Hepatocyte (in vitro differentiated cells): ENCODE measurements around the gene PLG. TPM values are rescaled to one million over a fixed set of nuclear protein-coding genes. Genes with fewer than 3 reads are reported as not detected.

Experiments used
- DNase-seq: peaks from one replicate; pipeline ENCODE4 v3.0.0-alpha.2; 2016; ENCODE audit warnings: low spot score
- H2AFZ ChIP-seq: fragments of 200-600 bp; sonication (generic); 2 replicates; pipeline ENCODE4 v1.6.0; 2016; ENCODE audit warnings: antibody characterized with exemption, mild to moderate bottlenecking
- H3K27ac ChIP-seq: fragments of 200-600 bp; sonication (generic); 2 replicates; pipeline ENCODE4 v1.5.1; 2016; ENCODE audit warnings: mild to moderate bottlenecking
- H3K27me3 ChIP-seq: fragments of 200-600 bp; sonication (generic); 2 replicates; pipeline ENCODE4 v1.6.1; 2016
- H3K36me3 ChIP-seq: fragments of 200-600 bp; sonication (generic); replicated peaks from 2 replicates; pipeline ENCODE4 v1.5.1; 2016; ENCODE audit warnings: low read depth; ENCODE audit not compliant: insufficient read depth
- H3K4me1 ChIP-seq: fragments of 200-600 bp; sonication (generic); 2 replicates; pipeline ENCODE4 v1.5.1; 2016; ENCODE audit warnings: mild to moderate bottlenecking, moderate library complexity; ENCODE audit not compliant: insufficient read depth
- H3K4me2 ChIP-seq: fragments of 200-600 bp; sonication (generic); 2 replicates; pipeline ENCODE4 v1.6.0; 2016
- H3K4me3 ChIP-seq: fragments of 200-600 bp; sonication (generic); 2 replicates; pipeline ENCODE4 v1.5.1; 2016; ENCODE audit warnings: mild to moderate bottlenecking
- H3K79me2 ChIP-seq: fragments of 200-600 bp; sonication (generic); 2 replicates; pipeline ENCODE4 v1.6.0; 2017; ENCODE audit warnings: mild to moderate bottlenecking
- H3K9me2 ChIP-seq: fragments of 200-600 bp; sonication (generic); replicated peaks from 2 replicates; pipeline ENCODE4 v1.6.0; 2017; ENCODE audit warnings: mild to moderate bottlenecking; ENCODE audit not compliant: insufficient read depth
- H3K9me3 ChIP-seq: fragments of 200-600 bp; sonication (generic); 2 replicates; pipeline ENCODE4 v1.5.1; 2016; ENCODE audit warnings: low read depth, mild to moderate bottlenecking
- H4K20me1 ChIP-seq: fragments of 200-600 bp; sonication (generic); 2 replicates; pipeline ENCODE4 v1.6.0; 2016; ENCODE audit warnings: mild to moderate bottlenecking; ENCODE audit not compliant: insufficient read depth, poor library complexity, severe bottlenecking
- CTCF ChIP-seq: fragments of 200-600 bp; sonication (generic); IDR thresholded peaks from 2 replicates; pipeline ENCODE4 v1.5.1; 2016; ENCODE audit warnings: antibody characterized with exemption, mild to moderate bottlenecking; ENCODE audit not compliant: poor library complexity
- EZH2 ChIP-seq: fragments of 200-600 bp; sonication (generic); IDR thresholded peaks from 2 replicates; pipeline ENCODE4 v1.6.1; 2016; ENCODE audit warnings: antibody characterized with exemption, mild to moderate bottlenecking, borderline replicate concordance
- EZH2phosphoT487 ChIP-seq: fragments of 200-600 bp; sonication (generic); IDR thresholded peaks from one replicate; pipeline ENCODE4 v1.6.1; 2018; ENCODE audit warnings: antibody characterized with exemption, mild to moderate bottlenecking, low read depth, moderate library complexity; ENCODE audit not compliant: unreplicated experiment, severe bottlenecking
- WGBS: methylation state at CpG from one replicate; pipeline ENCODE4 v1.1.6; 2016; ENCODE audit warnings: low lambda C conversion rate; ENCODE audit errors: missing lambda C conversion rate; 5-methylcytosine and 5-hydroxymethylcytosine counted together
- polyA plus RNA-seq: library from polyadenylated mRNA; unstranded; fragments of >200 nt; fragmentation: Nextera tagmentation; extraction: Ambion mirVana; gene quantifications from 2 replicates; pipeline ENCODE4 v1.2.1, GENCODE V29; 2016
- total RNA-seq: library from RNA; depleted of rRNA; stranded (reverse); fragments of >200 nt; gene quantifications from 2 replicates; pipeline ENCODE4 v1.2.3, GENCODE V29; 2014

PLG gene
- total and polyA plus RNA-seq, 2 experiments from 2014 or later: 145 to 225 TPM

GRCh38 chr6:160755165-160755564 is 53.1 kb downstream of the PLG start:
- Histone ChIP-seq H3K4me2 (no peak overlapping the region), H4K20me1 (no peaks in the 10 kb centered on the region), H3K27me3 (peaks cover 6% of the 10 kb centered on the region), H3K27ac (no peak overlapping the region), H3K36me3 (no peaks in the 10 kb centered on the region), H2AFZ (no peak overlapping the region), H3K4me3 (no peak overlapping the region), H3K4me1 (no peaks in the 10 kb centered on the region), H3K9me2 (no peaks in the 10 kb centered on the region), H3K9me3 (no peaks in the 10 kb centered on the region), H3K79me2 (no peaks in the 10 kb centered on the region)
- 20% methylated on average over 2 of the region's 2 CpGs for WGBS
- TF ChIP-seq EZH2phosphoT487: no peak
- no peak for TF ChIP-seq CTCF
- no peak for TF ChIP-seq EZH2
- DNase-seq: no peak

- 100% methylated on average over 1 of the region's 1 CpG for WGBS
- Histone ChIP-seq H3K36me3 (no peaks in the 10 kb centered on the region), H3K27ac (no peak overlapping the region), H2AFZ (no peak overlapping the region), H3K9me3 (no peaks in the 10 kb centered on the region), H3K9me2 (no peaks in the 10 kb centered on the region), H3K4me1 (no peaks in the 10 kb centered on the region), H3K27me3 (peaks cover 6% of the 10 kb centered on the region), H3K79me2 (no peaks in the 10 kb centered on the region), H4K20me1 (no peaks in the 10 kb centered on the region), H3K4me2 (no peak overlapping the region), H3K4me3 (no peak overlapping the region)
- DNase-seq: no peak
- TF ChIP-seq EZH2phosphoT487 (no peak), CTCF (no peak), EZH2 (no peak)
Measured at GRCh38 chr6:160756021-160756420, 54.0 kb downstream of the PLG start.

- peaks cover 5% of the 10 kb centered on the region for H3K9me3 ChIP-seq
Measured at GRCh38 chr6:160756871-160757270, 54.8 kb downstream of the PLG start.

More at GRCh38 chr6:160756871-160757270, 54.8 kb downstream of the PLG start:
- no peak for DNase-seq
- no peak overlapping the region for H3K4me3 ChIP-seq
- peaks cover 4% of the 10 kb centered on the region for H3K27me3 ChIP-seq
- no peak overlapping the region for H3K4me2 ChIP-seq
- H3K79me2 ChIP-seq: no peaks in the 10 kb centered on the region
- no peaks in the 10 kb centered on the region for H4K20me1 ChIP-seq
- H3K36me3 ChIP-seq: no peaks in the 10 kb centered on the region
- TF ChIP-seq CTCF: no peak
- no peak overlapping the region for H3K27ac ChIP-seq
- WGBS: 61% methylated on average over 4 of the region's 4 CpGs
- H2AFZ ChIP-seq: no peak overlapping the region
- no peaks in the 10 kb centered on the region for H3K9me2 ChIP-seq
- no peaks in the 10 kb centered on the region for H3K4me1 ChIP-seq
